ENCODE measurements around the gene TEX101. TPM values are rescaled to one million over a fixed set of nuclear protein-coding genes. Genes with fewer than 3 reads are reported as not detected.

TEX101 gene
- total and polyA plus RNA-seq, 7 donors = 0.22 TPM; not detected in 6

DNA sequence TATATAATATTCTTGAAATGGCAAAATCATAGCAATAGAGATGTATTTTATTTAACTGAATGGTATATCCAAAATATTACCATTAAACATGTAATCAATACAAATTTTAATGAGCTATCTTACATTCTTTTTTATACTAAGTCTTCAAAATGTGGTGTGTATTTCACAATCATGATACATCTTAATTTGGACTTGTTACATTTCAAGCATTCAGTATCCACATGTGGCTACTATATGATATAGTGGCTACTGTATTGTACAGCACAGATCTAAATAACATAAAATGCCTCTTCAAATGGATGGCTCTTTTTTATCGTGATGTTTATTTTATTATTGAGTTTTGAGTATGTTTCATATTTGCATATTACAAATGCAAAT, 8.0 kb downstream of the TEX101 start:
- WGBS, 2 donors = 90 to 95% methylated on average over 1 of the region's 1 CpG
- TF ChIP-seq POLR2AphosphoS5 (IDR thresholded peaks at IDR 0.05) (no peak), POLR2A (IDR thresholded peaks at IDR 0.05) (no peak), EP300 (IDR thresholded peaks at IDR 0.05) (no peak)
- TF ChIP-seq, protein P1, sequence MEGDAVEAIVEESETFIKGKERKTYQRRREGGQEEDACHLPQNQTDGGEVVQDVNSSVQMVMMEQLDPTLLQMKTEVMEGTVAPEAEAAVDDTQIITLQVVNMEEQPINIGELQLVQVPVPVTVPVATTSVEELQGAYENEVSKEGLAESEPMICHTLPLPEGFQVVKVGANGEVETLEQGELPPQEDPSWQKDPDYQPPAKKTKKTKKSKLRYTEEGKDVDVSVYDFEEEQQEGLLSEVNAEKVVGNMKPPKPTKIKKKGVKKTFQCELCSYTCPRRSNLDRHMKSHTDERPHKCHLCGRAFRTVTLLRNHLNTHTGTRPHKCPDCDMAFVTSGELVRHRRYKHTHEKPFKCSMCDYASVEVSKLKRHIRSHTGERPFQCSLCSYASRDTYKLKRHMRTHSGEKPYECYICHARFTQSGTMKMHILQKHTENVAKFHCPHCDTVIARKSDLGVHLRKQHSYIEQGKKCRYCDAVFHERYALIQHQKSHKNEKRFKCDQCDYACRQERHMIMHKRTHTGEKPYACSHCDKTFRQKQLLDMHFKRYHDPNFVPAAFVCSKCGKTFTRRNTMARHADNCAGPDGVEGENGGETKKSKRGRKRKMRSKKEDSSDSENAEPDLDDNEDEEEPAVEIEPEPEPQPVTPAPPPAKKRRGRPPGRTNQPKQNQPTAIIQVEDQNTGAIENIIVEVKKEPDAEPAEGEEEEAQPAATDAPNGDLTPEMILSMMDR (IDR thresholded peaks at IDR 0.05) = no peak
- H3K36me3 ChIP-seq = no peaks in the 10 kb centered on the region
- H3K4me3 ChIP-seq = no peak overlapping the region
- no peaks in the 10 kb centered on the region for H3K27me3 ChIP-seq
- no peaks in the 10 kb centered on the region for H3K9me3 ChIP-seq
- intact Hi-C loops (cut with DNase I) = no loop called here
- no peak for DNase-seq
- no peak overlapping the region for H3K27ac ChIP-seq
- H3K4me1 ChIP-seq = no peaks in the 10 kb centered on the region

DNA sequence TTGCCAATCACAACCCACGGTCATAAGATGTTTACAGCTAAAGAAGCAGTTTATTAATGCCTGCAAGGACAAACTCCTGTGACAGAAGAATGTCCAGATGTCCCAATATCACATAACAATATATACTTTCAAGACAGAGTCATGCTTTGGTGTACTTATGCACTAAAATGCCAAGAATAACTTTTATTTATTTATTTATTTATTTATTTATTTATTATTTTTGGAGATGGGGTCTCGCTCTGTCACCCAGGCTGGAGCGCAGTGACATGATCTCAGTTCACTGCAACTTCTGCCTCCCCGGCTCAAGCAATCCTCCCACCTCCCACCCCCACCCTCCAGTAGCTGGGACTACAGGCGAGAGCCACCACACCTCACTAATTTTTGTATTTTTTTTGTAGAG, 9.1 kb downstream of the TEX101 start:
- DNase-seq = no peak
- intact Hi-C loops (cut with DNase I) = no loop called here
- no peak for TF ChIP-seq POLR2A (IDR thresholded peaks at IDR 0.05)
- no peak for TF ChIP-seq POLR2AphosphoS5 (IDR thresholded peaks at IDR 0.05)
- TF ChIP-seq EP300 (IDR thresholded peaks at IDR 0.05) = no peak
- TF ChIP-seq, protein P1 (IDR thresholded peaks at IDR 0.05) = no peak
- no peak overlapping the region for H3K4me3 ChIP-seq
- no peaks in the 10 kb centered on the region for H3K9me3 ChIP-seq
- H3K27ac ChIP-seq = no peak overlapping the region
- no peaks in the 10 kb centered on the region for H3K4me1 ChIP-seq
- H3K27me3 ChIP-seq = no peaks in the 10 kb centered on the region
- no peaks in the 10 kb centered on the region for H3K36me3 ChIP-seq
- 85% methylated on average over 5 of the region's 5 CpGs for WGBS, 2 donors

DNA sequence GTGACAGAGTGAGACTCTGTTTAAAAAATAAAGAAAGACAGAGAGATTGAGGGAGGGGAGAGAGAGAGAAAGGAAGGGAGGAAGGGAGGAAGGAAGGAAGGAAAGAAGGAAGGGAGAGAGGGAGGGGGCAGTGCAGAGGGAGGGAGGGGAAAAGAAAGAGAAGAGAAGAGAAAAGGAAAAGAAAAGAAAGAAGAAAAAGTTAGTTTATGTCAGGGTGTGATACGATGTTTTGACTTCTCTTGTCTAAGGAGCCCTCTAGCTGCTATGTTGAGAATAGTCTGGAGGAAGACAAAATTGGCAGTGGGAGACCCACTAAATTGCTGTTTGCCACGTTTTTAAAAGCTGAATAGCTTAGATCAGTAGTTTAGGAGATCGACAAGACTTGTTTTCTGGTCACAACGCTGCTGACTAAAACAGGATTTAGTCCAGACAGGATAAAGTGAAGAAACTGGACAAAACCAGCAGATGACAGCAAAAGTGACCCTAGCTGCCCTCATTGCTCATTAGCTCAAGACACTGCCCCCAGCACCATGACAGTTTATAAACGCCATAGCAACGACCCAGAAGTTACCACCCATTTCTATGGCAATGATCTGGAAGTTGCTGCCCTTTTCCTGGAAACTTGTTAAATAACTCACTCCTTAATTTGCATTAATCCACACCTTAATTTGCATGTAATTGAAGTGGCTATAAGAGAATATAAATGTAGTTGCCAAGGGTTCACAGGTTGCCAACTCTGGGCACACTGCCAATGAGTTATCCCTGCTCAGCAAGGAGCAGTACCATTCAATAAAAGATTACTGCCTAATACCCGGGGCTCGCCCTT, 11.1 kb downstream of the TEX101 start:
- Histone ChIP-seq H3K9me3 (no peaks in the 10 kb centered on the region), H3K27me3 (no peaks in the 10 kb centered on the region), H3K4me3 (no peak overlapping the region), H3K36me3 (no peaks in the 10 kb centered on the region), H3K4me1 (no peaks in the 10 kb centered on the region), H3K27ac (no peak overlapping the region)
- 9 to 27% methylated on average over 8 of the region's 8 CpGs for WGBS, 2 donors
- intact Hi-C loops (cut with DNase I) = no loop called here
- TF ChIP-seq POLR2A (IDR thresholded peaks at IDR 0.05) (no peak), EP300 (IDR thresholded peaks at IDR 0.05) (no peak), POLR2AphosphoS5 (IDR thresholded peaks at IDR 0.05) (no peak)
- TF ChIP-seq, protein P1 (IDR thresholded peaks at IDR 0.05) = no peak
- DNase-seq = peak; percentile 26

DNA sequence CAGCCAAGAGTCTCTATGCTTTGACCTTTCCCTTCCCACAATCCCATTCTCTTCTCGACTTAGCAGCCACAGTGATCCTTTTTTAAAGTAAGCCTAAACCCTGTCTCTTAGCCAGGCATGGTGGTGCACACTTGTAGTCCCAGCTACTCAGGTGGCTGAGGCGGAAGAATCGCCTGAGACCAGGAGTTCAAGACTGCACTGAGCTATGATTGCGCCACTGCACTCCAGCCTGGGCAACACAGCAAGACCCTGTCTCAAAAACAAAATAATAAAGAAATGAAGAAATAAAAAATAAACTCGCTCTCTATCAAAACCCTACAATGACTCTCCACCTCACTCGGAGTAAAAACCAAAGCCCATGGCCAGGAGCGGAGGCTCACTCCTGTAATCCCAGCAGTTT, 14.7 kb downstream of the TEX101 start:
- no peaks in the 10 kb centered on the region for H3K4me1 ChIP-seq
- H3K4me3 ChIP-seq = no peak overlapping the region
- H3K27ac ChIP-seq = no peak overlapping the region
- H3K27me3 ChIP-seq = no peaks in the 10 kb centered on the region
- DNase-seq = no peak
- 94% methylated on average over 7 of the region's 7 CpGs for WGBS, 2 donors
- no peak for TF ChIP-seq EP300 (IDR thresholded peaks at IDR 0.05)
- TF ChIP-seq, protein P1 (IDR thresholded peaks at IDR 0.05) = no peak
- no peak for TF ChIP-seq POLR2A (IDR thresholded peaks at IDR 0.05)
- no peak for TF ChIP-seq POLR2AphosphoS5 (IDR thresholded peaks at IDR 0.05)
- H3K9me3 ChIP-seq = no peaks in the 10 kb centered on the region
- intact Hi-C loops (cut with DNase I) = no loop called here
- no peaks in the 10 kb centered on the region for H3K36me3 ChIP-seq

Data from sigmoid colon (tissue), 7 donors.